Neural crest cell (in vitro differentiated cells): ENCODE data around the gene KCNMB4. TPM values are rescaled to one million over a fixed set of nuclear protein-coding genes. Genes with fewer than 3 reads are reported as not detected.

ENCODE experiments used
- DNase-seq: peaks from one replicate; pipeline ENCODE4 v3.0.0; 2021; ENCODE audit warnings: low read depth, mixed read lengths, low spot score
- H3K27ac Mint-ChIP-seq: one replicate; pipeline ENCODE4 v1.8.0; 2021; ENCODE audit warnings: mild to moderate bottlenecking, mixed read lengths; ENCODE audit not compliant: unreplicated experiment
- H3K27me3 Mint-ChIP-seq: 2 replicates; pipeline ENCODE4 v1.8.0; 2021; ENCODE audit warnings: low read depth, mild to moderate bottlenecking, mixed read lengths
- H3K36me3 Mint-ChIP-seq: 2 replicates; pipeline ENCODE4 v1.8.0; 2021; ENCODE audit warnings: low read depth, mild to moderate bottlenecking, mixed read lengths
- H3K4me1 Mint-ChIP-seq: 2 replicates; pipeline ENCODE4 v1.8.0; 2021; ENCODE audit warnings: mixed read lengths
- H3K4me3 Mint-ChIP-seq: one replicate; pipeline ENCODE4 v1.8.0; 2021; ENCODE audit warnings: mild to moderate bottlenecking, mixed read lengths
- H3K9me3 Mint-ChIP-seq: 2 replicates; pipeline ENCODE4 v1.8.0; 2021; ENCODE audit warnings: mixed read lengths
- total RNA-seq: library from RNA; stranded (reverse); gene quantifications from 2 replicates; pipeline ENCODE4 v1.2.1, GENCODE V29; 2021
- TF ChIP-seq, protein P1 (sequence below): fragments of 200-600 bp; sonication (generic); conservative IDR thresholded peaks from 2 replicates; pipeline ENCODE4 v1.5.0; 2021; ENCODE audit warnings: antibody characterized with exemption, mild to moderate bottlenecking

The KCNMB4 gene
- total RNA-seq, 1 donor from 2014 or later = 6.9 TPM

- H3K27me3 Mint-ChIP-seq = no peaks in the 10 kb centered on the region
- H3K9me3 Mint-ChIP-seq = peaks cover 7% of the 10 kb centered on the region
- H3K4me1 Mint-ChIP-seq = no peaks in the 10 kb centered on the region
- H3K36me3 Mint-ChIP-seq = peaks cover 15% of the 10 kb centered on the region
- no peak overlapping the region for H3K4me3 Mint-ChIP-seq
- DNase-seq = no peak
- TF ChIP-seq, protein P1, sequence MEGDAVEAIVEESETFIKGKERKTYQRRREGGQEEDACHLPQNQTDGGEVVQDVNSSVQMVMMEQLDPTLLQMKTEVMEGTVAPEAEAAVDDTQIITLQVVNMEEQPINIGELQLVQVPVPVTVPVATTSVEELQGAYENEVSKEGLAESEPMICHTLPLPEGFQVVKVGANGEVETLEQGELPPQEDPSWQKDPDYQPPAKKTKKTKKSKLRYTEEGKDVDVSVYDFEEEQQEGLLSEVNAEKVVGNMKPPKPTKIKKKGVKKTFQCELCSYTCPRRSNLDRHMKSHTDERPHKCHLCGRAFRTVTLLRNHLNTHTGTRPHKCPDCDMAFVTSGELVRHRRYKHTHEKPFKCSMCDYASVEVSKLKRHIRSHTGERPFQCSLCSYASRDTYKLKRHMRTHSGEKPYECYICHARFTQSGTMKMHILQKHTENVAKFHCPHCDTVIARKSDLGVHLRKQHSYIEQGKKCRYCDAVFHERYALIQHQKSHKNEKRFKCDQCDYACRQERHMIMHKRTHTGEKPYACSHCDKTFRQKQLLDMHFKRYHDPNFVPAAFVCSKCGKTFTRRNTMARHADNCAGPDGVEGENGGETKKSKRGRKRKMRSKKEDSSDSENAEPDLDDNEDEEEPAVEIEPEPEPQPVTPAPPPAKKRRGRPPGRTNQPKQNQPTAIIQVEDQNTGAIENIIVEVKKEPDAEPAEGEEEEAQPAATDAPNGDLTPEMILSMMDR = no peak
- H3K27ac Mint-ChIP-seq = no peak overlapping the region
These were observed 27.9 kb downstream of the KCNMB4 start for GRCh38 chr12:70393787-70394499.

DNA sequence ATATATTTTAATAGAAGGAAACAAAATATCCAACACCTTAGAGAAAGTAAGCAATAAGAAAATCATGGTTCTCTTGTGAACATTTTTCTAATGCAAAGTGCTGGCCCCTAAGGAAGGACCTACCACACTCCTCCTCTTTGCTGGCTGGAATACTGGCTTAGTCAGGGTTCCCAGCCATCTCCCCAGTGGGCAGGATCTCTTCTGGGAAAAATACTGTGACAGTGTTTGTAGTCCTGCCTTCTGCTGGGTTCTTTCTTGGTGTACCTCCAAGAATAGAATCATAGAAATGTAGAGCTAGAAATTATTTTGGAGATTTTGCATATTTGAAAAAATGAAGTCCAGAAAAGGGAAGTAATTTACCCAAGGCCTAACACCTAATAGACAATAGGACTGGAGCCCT lies 31.9 kb downstream of the KCNMB4 start:
- TF ChIP-seq, protein P1 = no peak
- peaks cover 19% of the 10 kb centered on the region for H3K36me3 Mint-ChIP-seq
- H3K27me3 Mint-ChIP-seq = no peaks in the 10 kb centered on the region
- H3K9me3 Mint-ChIP-seq = no peaks in the 10 kb centered on the region
- no peak overlapping the region for H3K4me3 Mint-ChIP-seq
- DNase-seq = no peak
- no peaks in the 10 kb centered on the region for H3K4me1 Mint-ChIP-seq
- no peak overlapping the region for H3K27ac Mint-ChIP-seq

- H3K27ac Mint-ChIP-seq = no peak overlapping the region
- no peak for DNase-seq
- peaks cover 2% of the 10 kb centered on the region for H3K4me1 Mint-ChIP-seq
- H3K27me3 Mint-ChIP-seq = no peaks in the 10 kb centered on the region
- no peak overlapping the region for H3K4me3 Mint-ChIP-seq
- H3K36me3 Mint-ChIP-seq = peaks cover 17% of the 10 kb centered on the region
- H3K9me3 Mint-ChIP-seq = no peaks in the 10 kb centered on the region
- TF ChIP-seq, protein P1 = no peak
These were observed 32.8 kb downstream of the KCNMB4 start for GRCh38 chr12:70398862-70399261.

GRCh38 chr12:70399311-70399710 lies 33.2 kb downstream of the KCNMB4 start:
- Mint-ChIP-seq H3K27me3 (no peaks in the 10 kb centered on the region), H3K4me3 (no peak overlapping the region), H3K36me3 (peaks cover 16% of the 10 kb centered on the region), H3K27ac (no peak overlapping the region), H3K4me1 (peaks cover 6% of the 10 kb centered on the region), H3K9me3 (no peaks in the 10 kb centered on the region)
- DNase-seq = no peak
- TF ChIP-seq, protein P1 = no peak

- TF ChIP-seq, protein P1 = no peak
- Mint-ChIP-seq H3K9me3 (no peaks in the 10 kb centered on the region), H3K4me3 (no peak overlapping the region), H3K36me3 (peaks cover 18% of the 10 kb centered on the region), H3K4me1 (peaks cover 12% of the 10 kb centered on the region), H3K27ac (no peak overlapping the region), H3K27me3 (no peaks in the 10 kb centered on the region)
- DNase-seq = no peak
These were observed 34.0 kb downstream of the KCNMB4 start for GRCh38 chr12:70400124-70400523.
